Measurements from ENCODE around the gene PAX7.

- TF ChIP-seq, protein P1, sequence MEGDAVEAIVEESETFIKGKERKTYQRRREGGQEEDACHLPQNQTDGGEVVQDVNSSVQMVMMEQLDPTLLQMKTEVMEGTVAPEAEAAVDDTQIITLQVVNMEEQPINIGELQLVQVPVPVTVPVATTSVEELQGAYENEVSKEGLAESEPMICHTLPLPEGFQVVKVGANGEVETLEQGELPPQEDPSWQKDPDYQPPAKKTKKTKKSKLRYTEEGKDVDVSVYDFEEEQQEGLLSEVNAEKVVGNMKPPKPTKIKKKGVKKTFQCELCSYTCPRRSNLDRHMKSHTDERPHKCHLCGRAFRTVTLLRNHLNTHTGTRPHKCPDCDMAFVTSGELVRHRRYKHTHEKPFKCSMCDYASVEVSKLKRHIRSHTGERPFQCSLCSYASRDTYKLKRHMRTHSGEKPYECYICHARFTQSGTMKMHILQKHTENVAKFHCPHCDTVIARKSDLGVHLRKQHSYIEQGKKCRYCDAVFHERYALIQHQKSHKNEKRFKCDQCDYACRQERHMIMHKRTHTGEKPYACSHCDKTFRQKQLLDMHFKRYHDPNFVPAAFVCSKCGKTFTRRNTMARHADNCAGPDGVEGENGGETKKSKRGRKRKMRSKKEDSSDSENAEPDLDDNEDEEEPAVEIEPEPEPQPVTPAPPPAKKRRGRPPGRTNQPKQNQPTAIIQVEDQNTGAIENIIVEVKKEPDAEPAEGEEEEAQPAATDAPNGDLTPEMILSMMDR (IDR thresholded peaks at IDR 0.05), result no peak
- no peak for TF ChIP-seq POLR2A (IDR thresholded peaks at IDR 0.05)
Observed at GRCh38 chr1:18781031-18781430, 150.4 kb downstream of the PAX7 start.

Measured in prostate gland (tissue), 2 donors.